Measurements from ENCODE around the gene LMAN2. TPM values are rescaled to one million over a fixed set of nuclear protein-coding genes. Genes with fewer than 3 reads are reported as not detected.

Gene LMAN2
- total RNA-seq, 1 experiment from 2014 or later: 106 TPM

GRCh38 chr5:177328545-177329231, 22.8 kb downstream of the LMAN2 start:
- Mint-ChIP-seq H3K36me3 (ENCODE audit: insufficient read depth in 1 of 3, low read depth in 3 of 3) (peaks cover under 1 to 51% (median 44%) of the 10 kb centered on the region in 3 experiments; a peak in 6 of 7 replicates), H3K27me3 (ENCODE audit: low read depth) (no peaks in the 10 kb centered on the region), H3K27ac (no peak overlapping the region; a peak in 1 of 7 replicates), H3K4me1 (peaks cover 25 to 34% of the 10 kb centered on the region in 2 experiments), H3K4me3 (no peak overlapping the region), H3K9me3 (no peaks in the 10 kb centered on the region)
- Histone ChIP-seq H3K27me3 (ENCODE audit: insufficient read depth, low read length) (no peaks in the 10 kb centered on the region), H2BK120ac (ENCODE audit: low read depth, low read length, poor library complexity, severe bottlenecking) (no peak overlapping the region), H3K4me2 (ENCODE audit: insufficient read depth, insufficient read length, low read length) (no peak overlapping the region), H3K27ac (ENCODE audit: insufficient read length, low read depth, low read length) (no peak overlapping the region), H2BK20ac (ENCODE audit: low read depth, low read length, poor library complexity, severe bottlenecking) (no peak overlapping the region), H3K4ac (ENCODE audit: low read depth, low read length) (no peak overlapping the region), H3K9me3 (ENCODE audit: control insufficient read depth, low read depth, low read length) (no peaks in the 10 kb centered on the region), H4K5ac (ENCODE audit: insufficient read length, low read depth, low read length) (no peak overlapping the region), H2AK5ac (ENCODE audit: insufficient read length, low read length) (no peak overlapping the region), H3K79me2 (ENCODE audit: insufficient read depth, low read length) (no peaks in the 10 kb centered on the region), H3K56ac (ENCODE audit: insufficient read length, low read depth, low read length) (no peak overlapping the region), H3K14ac (ENCODE audit: insufficient read depth, low read length) (no peak overlapping the region), H3K4me1 (ENCODE audit: insufficient read depth, low read length) (peaks cover 9% of the 10 kb centered on the region; the same call in 1 of the 2 replicates), H3K79me1 (ENCODE audit: insufficient read depth, low read depth, low read length, poor library complexity, severe bottlenecking) (no peaks in the 10 kb centered on the region), H2AFZ (ENCODE audit: low read length) (no peak overlapping the region), H3K18ac (ENCODE audit: insufficient read length, low read depth, low read length) (no peak overlapping the region), H3K9ac (ENCODE audit: extremely low read depth, insufficient read length, low read length) (no peak overlapping the region), H2BK5ac (ENCODE audit: insufficient read length, low read length) (no peak overlapping the region), H2BK15ac (ENCODE audit: low read depth, low read length) (no peak overlapping the region), H4K8ac (replicated peaks; ENCODE audit: insufficient read length, low read depth, low read length) (no peak overlapping the region), H3K23ac (ENCODE audit: insufficient read length, low read depth, low read length) (no peak overlapping the region), H2BK12ac (ENCODE audit: insufficient read length, low read depth, low read length) (no peak overlapping the region), H4K20me1 (ENCODE audit: control insufficient read depth, insufficient read depth, insufficient read length) (peaks cover 2% of the 10 kb centered on the region), H3T11ph (ENCODE audit: low read length) (no peak overlapping the region), H3K23me2 (ENCODE audit: insufficient read length, low read depth, low read length, poor library complexity, severe bottlenecking) (no peaks in the 10 kb centered on the region), H4K91ac (ENCODE audit: insufficient read length, low read depth, low read length) (no peak overlapping the region)
- no CpG with 5 or more reads among the region's 19 CpGs for WGBS (ENCODE audit: extremely low coverage, insufficient read length, low lambda C conversion rate)
- no peak for DNase-seq
- TF ChIP-seq CTCF (conservative IDR thresholded peaks at IDR 0.05): no peak
